HepG2 (cell line): ENCODE results near the gene MXRA7. TPM values are rescaled to one million over a fixed set of nuclear protein-coding genes. Genes with fewer than 3 reads are reported as not detected.

Experiments
- CAMTA2 ChIP-seq: sonication (generic); formaldehyde crosslinking; IDR thresholded peaks from 2 replicates; pipeline ENCODE4 v1.4.0; 2020; ENCODE audit warnings: mild to moderate bottlenecking, missing genetic modification reagents, borderline replicate concordance
- MAF1 ChIP-seq: sonication (generic); formaldehyde crosslinking; IDR thresholded peaks from 2 replicates; pipeline ENCODE4 v1.5.0; 2020; ENCODE audit warnings: missing genetic modification reagents, borderline replicate concordance
- MLX ChIP-seq: IDR thresholded peaks from 2 replicates; pipeline ENCODE4 v1.6.1; 2016
- NRL ChIP-seq: sonication (generic); formaldehyde crosslinking; IDR thresholded peaks from 2 replicates; pipeline ENCODE4 v1.5.0; 2020; ENCODE audit warnings: missing genetic modification reagents, mild to moderate bottlenecking, moderate library complexity, borderline replicate concordance
- RARG ChIP-seq: sonication (generic); formaldehyde crosslinking; IDR thresholded peaks from 2 replicates; pipeline ENCODE4 v1.4.0; 2020; ENCODE audit warnings: low read depth, mild to moderate bottlenecking, missing genetic modification reagents
- TIGD3 ChIP-seq: sonication (generic); formaldehyde crosslinking; IDR thresholded peaks from 2 replicates; pipeline ENCODE4 v1.5.1; 2020; ENCODE audit warnings: mild to moderate bottlenecking, missing genetic modification reagents, borderline replicate concordance
- ZBTB2 ChIP-seq: sonication (generic); formaldehyde crosslinking; IDR thresholded peaks from 2 replicates; pipeline ENCODE4 v1.8.0; 2022; ENCODE audit warnings: low read depth, missing genetic modification reagents
- ZKSCAN5 ChIP-seq: sonication (generic); formaldehyde crosslinking; IDR thresholded peaks from 2 replicates; pipeline ENCODE4 v1.5.1; 2020; ENCODE audit warnings: mild to moderate bottlenecking, missing genetic modification reagents
- ZNF101 ChIP-seq: sonication (generic); formaldehyde crosslinking; IDR thresholded peaks from 2 replicates; pipeline ENCODE4 v1.4.0; 2020; ENCODE audit warnings: mild to moderate bottlenecking, low read depth, missing genetic modification reagents, borderline replicate concordance
- ZNF225 ChIP-seq: sonication (generic); formaldehyde crosslinking; IDR thresholded peaks from 2 replicates; pipeline ENCODE4 v1.4.0; 2020; ENCODE audit warnings: mild to moderate bottlenecking, missing genetic modification reagents
- ZNF556 ChIP-seq: sonication (generic); formaldehyde crosslinking; IDR thresholded peaks from 2 replicates; pipeline ENCODE4 v1.4.0; 2020; ENCODE audit warnings: mild to moderate bottlenecking, missing genetic modification reagents, borderline replicate concordance
- ZNF674 ChIP-seq: sonication (generic); formaldehyde crosslinking; IDR thresholded peaks from 2 replicates; pipeline ENCODE4 v1.5.0; 2020; ENCODE audit warnings: low read depth, mild to moderate bottlenecking, missing genetic modification reagents
- ZNF839 ChIP-seq: sonication (generic); formaldehyde crosslinking; IDR thresholded peaks from 2 replicates; pipeline ENCODE4 v1.4.0; 2020; ENCODE audit warnings: missing genetic modification reagents, mild to moderate bottlenecking, borderline replicate concordance
- ZSCAN21 ChIP-seq: sonication (generic); formaldehyde crosslinking; IDR thresholded peaks from 2 replicates; pipeline ENCODE4 v1.8.0; 2022; ENCODE audit warnings: mild to moderate bottlenecking, missing genetic modification reagents, moderate library complexity, borderline replicate concordance
- polyA plus RNA-seq, 8 experiments: library from polyadenylated mRNA; depleted of rRNA in 3 of 8; stranded (reverse) in 7 of 8; unstranded in 1 of 8; fragments of >200 nt; fragmentation: Illumina TruSeq in 4 of 8; extraction: Trizol in 4 of 8; gene quantifications; 2 replicates each; pipeline versions ENCODE4 v1.2.1 to v1.2.3, GENCODE V29; 2011 to 2016; ENCODE audit warnings: low read depth in 4 of 8, missing spikeins in 1 of 8, mixed read lengths in 1 of 8; ENCODE audit not compliant: insufficient read depth in 1 of 8
- total RNA-seq, 5 experiments: library from RNA; depleted of rRNA; stranded (reverse); fragments of >200 nt; fragmentation: Illumina TruSeq; extraction: Trizol; gene quantifications; 2 replicates each; pipeline ENCODE4 v1.2.3, GENCODE V29; 2016; ENCODE audit warnings: low read depth in 1 of 5
- TF ChIP-seq, protein P1 (sequence below): sonication (generic); formaldehyde crosslinking; IDR thresholded peaks from 2 replicates; pipeline ENCODE4 v1.9.0; 2022; ENCODE audit warnings: missing genetic modification reagents, mild to moderate bottlenecking, borderline replicate concordance
- TF ChIP-seq, protein P2 (sequence below): IDR thresholded peaks from 2 replicates; pipeline ENCODE4 v1.6.1; 2016; ENCODE audit warnings: missing compliant biosample characterization, missing genetic modification reagents, borderline replicate concordance
- TF ChIP-seq, protein P3 (sequence below), 2 experiments: sonication (generic) in 1 of 2; formaldehyde crosslinking in 1 of 2; IDR thresholded peaks; 2 replicates each; pipeline versions ENCODE4 v1.5.1 to v1.6.1; 2011 to 2020; ENCODE audit warnings: borderline replicate concordance in 1 of 2, low read depth in 1 of 2, low read length in 1 of 2, mild to moderate bottlenecking in 1 of 2, missing genetic modification reagents in 1 of 2, moderate library complexity in 1 of 2

MXRA7 gene
- total and polyA plus RNA-seq, 2 of the 13 experiments (the other 11 are each of a cell fraction or from before 2014, with no cell fraction given) = 44.8 to 112 TPM

GRCh38 chr17:76709077-76709950 lies 1.5 kb downstream of the MXRA7 start (continued):
- TF ChIP-seq ZNF101 (CRISPR knock-in tag) = no peak
- TF ChIP-seq MAF1 (CRISPR knock-in tag) = no peak
- TF ChIP-seq ZBTB2 (CRISPR knock-in tag) = no peak
- no peak for TF ChIP-seq RARG (CRISPR knock-in tag)
- no peak for TF ChIP-seq ZKSCAN5
- TF ChIP-seq ZNF556 = 0 out of 2 replicates have a peak, but pooled peaks have one; percentile 27
- TF ChIP-seq ZSCAN21 (CRISPR knock-in tag) = no peak
- TF ChIP-seq ZNF225 (CRISPR knock-in tag) = no peak
- TF ChIP-seq, protein P1, sequence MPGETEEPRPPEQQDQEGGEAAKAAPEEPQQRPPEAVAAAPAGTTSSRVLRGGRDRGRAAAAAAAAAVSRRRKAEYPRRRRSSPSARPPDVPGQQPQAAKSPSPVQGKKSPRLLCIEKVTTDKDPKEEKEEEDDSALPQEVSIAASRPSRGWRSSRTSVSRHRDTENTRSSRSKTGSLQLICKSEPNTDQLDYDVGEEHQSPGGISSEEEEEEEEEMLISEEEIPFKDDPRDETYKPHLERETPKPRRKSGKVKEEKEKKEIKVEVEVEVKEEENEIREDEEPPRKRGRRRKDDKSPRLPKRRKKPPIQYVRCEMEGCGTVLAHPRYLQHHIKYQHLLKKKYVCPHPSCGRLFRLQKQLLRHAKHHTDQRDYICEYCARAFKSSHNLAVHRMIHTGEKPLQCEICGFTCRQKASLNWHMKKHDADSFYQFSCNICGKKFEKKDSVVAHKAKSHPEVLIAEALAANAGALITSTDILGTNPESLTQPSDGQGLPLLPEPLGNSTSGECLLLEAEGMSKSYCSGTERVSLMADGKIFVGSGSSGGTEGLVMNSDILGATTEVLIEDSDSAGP (CRISPR knock-in tag) = no peak; the same call in 1 of the 2 replicates
- no peak for TF ChIP-seq NRL (CRISPR knock-in tag)
- no peak for TF ChIP-seq TIGD3
- TF ChIP-seq, protein P2, sequence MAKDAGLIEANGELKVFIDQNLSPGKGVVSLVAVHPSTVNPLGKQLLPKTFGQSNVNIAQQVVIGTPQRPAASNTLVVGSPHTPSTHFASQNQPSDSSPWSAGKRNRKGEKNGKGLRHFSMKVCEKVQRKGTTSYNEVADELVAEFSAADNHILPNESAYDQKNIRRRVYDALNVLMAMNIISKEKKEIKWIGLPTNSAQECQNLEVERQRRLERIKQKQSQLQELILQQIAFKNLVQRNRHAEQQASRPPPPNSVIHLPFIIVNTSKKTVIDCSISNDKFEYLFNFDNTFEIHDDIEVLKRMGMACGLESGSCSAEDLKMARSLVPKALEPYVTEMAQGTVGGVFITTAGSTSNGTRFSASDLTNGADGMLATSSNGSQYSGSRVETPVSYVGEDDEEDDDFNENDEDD = no peak; the same call in 1 of the 2 replicates
- TF ChIP-seq CAMTA2 (CRISPR knock-in tag) = no peak
- TF ChIP-seq ZNF839 (CRISPR knock-in tag) = no peak; the same call in 1 of the 2 replicates
- TF ChIP-seq, protein P3, sequence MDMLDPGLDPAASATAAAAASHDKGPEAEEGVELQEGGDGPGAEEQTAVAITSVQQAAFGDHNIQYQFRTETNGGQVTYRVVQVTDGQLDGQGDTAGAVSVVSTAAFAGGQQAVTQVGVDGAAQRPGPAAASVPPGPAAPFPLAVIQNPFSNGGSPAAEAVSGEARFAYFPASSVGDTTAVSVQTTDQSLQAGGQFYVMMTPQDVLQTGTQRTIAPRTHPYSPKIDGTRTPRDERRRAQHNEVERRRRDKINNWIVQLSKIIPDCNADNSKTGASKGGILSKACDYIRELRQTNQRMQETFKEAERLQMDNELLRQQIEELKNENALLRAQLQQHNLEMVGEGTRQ (IDR thresholded peaks at IDR 0.05; ENCODE audit: low read depth, low read length) = no peak
- TF ChIP-seq, protein P3 (CRISPR knock-in tag; IDR thresholded peaks at IDR 0.05; ENCODE audit: borderline replicate concordance) = no peak
- TF ChIP-seq ZNF674 = no peak
- TF ChIP-seq MLX = no peak
